NOMO-1 (cell line): Measurements from ENCODE around the gene MAP3K12.
A peak's percentile ranks its signal among the peaks of the same experiment; 100 is the strongest.
"Not testable (repeated sequence)": the region's sequence is repeated elsewhere in the genome, so short reads cannot be mapped to it uniquely, and the experiment has no call there.

Experiments used
- DNase-seq, 2 experiments: peaks; one replicate each; lab custom pipeline; 2025; ENCODE audit not compliant: unreplicated experiment in 2 of 2; lab: John Stamatoyannopoulos, UW

Gene MAP3K12

GRCh38 chr12:53499266-53500141 is at the start of gene MAP3K12:
Gene MAP3K12 (minus strand): TSS chr12:53499458. CDS start chr12:53487391, 12,067 bp downstream.
- DNase-seq = peak; percentile 12 to 33

GRCh38 chr12:53548354-53548753 is 49.1 kb upstream of the MAP3K12 start:
- not testable (repeated sequence) for DNase-seq

DNA sequence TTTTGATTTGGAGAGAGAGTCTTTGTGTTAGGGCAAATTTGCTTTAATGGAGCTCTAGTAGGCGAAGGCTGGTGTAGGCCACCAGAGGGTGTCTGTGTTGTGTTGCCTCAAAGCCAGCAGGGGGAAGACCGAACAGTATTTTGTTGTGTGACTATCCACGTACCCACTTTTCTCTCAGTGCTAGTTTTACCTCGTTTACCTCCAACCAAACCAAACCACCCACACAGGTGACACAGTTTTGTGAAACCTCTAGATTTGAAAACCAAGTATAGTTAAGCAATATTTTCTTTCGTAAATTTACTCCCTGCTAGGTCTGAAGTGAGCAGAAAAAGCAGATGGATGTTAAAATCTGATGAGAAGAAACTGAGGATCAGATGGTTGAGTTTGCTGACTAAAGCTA is 44.3 kb upstream of the MAP3K12 start:
- peak; percentile 57 to 63 for DNase-seq

GRCh38 chr12:53539526-53539925 is 40.3 kb upstream of the MAP3K12 start:
- DNase-seq = no peak

DNA sequence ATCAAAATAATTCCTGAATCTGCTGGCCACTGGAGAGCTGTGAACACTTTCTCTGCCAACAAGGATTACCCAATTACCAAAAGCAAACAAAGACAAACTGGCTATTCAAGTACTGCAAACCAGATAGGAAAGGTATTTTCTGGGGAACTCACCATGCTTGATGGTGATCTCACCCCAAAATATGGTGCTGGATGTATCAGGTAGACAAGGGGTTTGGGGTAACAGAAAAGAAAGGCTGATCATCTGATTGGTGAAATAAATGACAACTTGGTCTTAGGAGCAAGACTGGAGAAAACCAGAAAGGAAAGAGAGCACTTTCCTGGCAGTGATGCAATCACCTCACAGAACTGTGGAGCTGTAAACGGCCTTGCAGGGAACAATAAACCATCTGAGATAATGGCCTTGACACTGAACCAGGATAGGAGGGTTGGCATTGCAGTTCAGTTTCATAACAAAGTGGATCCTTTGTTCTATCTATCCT is 39.0 kb upstream of the MAP3K12 start:
- no peak for DNase-seq

DNA sequence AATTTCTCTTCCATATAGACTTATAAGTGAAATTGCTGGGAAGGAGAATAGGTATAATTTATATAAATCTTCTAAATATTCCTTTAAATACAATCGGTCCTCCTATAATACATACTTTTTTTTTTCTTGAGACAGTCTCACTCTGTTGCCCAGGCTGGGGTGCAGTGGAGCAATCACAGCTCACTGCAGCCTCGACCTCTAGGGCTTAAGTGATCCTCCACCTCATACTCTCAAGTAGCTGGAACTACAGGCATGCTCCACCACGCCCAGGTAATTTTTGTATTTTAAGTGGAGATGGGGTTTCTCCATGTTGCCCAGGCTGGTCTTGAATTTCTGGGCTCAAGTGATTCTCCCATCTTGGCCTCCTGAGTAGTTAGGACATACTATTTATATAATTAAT is 37.7 kb upstream of the MAP3K12 start:
- DNase-seq = no peak

GRCh38 chr12:53533471-53533870 is 34.2 kb upstream of the MAP3K12 start:
- DNase-seq = no peak

DNA sequence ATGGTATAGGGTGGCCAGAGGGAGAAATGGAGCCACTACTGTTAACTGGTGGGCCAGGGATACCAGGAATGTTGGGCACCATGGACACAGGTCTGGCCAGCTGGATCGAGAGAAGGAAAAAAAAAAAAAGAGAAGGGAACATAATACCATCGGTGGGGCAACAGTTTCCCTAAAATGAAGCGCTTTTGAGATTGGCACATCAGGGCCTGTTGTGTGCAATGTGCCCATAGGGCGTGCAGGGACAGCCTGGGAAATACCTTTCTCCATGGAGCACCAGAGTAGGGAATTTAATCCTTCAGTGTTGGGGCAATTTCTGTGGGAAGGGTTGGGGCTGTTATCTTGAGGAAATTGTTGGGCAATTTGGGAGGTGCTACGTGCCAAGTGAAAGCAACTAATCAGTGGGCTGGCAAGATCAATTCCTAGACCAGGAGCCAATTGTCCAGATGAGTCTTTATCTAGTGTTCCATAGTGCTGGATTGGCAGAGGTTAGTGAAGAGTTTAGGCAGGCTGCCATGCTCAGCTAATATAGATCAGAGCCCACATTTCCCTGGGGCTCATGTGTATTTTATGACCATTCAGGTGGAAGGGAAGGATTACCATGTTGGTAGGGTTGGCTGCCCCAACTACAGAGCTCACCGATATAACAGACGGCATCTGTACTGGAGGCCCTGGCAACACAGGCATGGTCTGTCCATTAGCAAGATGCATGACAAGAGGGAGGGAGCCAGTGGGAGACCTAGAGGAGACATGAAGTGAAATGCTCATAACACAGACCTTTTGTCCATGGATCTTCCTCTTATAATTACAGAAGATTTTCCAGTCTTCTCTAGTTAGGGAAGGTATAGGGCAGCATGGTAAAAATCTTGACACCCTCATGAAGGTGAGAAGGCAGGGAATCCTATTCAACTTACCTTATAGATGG is 33.5 kb upstream of the MAP3K12 start:
- DNase-seq = no peak

GRCh38 chr12:53532021-53532420 is 32.8 kb upstream of the MAP3K12 start:
- DNase-seq = no peak

DNA sequence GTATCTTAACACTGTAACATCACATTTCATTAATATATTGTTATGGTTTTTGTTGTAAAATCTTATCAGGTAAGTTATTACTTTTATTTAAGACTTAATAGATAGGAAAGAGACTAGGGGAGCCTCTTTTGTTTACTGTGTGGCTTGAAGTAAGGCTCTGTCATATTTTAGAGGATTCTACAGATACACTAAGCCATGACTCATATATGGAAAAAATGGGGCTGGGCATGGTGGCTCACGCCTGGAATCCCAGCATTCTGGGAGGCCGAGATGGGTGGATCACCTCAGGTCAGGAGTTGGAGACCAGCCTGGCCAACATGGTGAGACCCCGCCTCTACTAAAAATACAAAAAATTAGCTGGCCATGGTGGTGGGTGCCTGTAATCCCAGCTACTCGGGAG is 31.7 kb upstream of the MAP3K12 start:
- no peak for DNase-seq

GRCh38 chr12:53530061-53530460 is 30.8 kb upstream of the MAP3K12 start:
- DNase-seq = no peak

DNA sequence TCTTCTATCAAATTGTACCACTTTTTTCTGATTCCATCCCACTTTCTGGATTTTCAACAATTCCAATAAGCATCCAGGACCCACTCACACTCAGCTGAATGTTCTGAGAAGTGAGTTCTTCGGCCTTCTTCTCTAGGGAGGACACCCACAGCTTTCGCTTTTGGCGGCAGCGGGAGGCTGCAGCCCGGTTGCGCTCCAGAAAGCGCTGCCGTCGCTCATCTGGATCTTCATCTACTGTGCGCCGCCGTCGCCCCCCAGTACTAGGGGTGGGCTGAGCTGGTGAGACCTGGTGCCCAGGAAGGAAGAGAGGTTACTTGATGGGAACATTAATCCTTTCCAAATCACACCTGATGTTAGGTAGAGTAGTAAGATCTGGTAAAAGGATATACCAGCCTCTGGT is 25.2 kb upstream of the MAP3K12 start:
- DNase-seq = no peak

- no peak for DNase-seq
Observed at GRCh38 chr12:53523131-53523530, 23.9 kb upstream of the MAP3K12 start.

- no peak for DNase-seq
Observed at GRCh38 chr12:53518381-53518780, 19.1 kb upstream of the MAP3K12 start.

GRCh38 chr12:53516758-53517455 is 17.6 kb upstream of the MAP3K12 start:
- no peak for DNase-seq

DNA sequence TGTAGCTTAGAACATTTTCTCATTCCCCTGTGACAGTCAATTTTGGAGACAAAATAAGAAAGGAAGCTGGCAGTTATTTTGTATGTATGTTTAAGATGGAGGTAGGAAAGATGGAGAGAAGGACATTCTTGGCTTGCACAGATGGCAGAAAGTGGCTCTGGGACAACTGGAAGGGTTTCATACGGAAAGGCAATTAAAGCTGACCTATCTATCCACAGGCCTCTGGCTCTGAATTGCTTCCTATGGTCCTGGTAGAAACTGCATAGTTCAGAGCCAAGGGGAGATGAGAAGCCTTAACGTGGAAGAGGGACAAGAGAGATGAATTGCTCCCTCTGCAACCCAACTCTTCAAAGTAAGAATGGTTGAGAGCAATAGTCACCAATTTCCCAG is 16.0 kb upstream of the MAP3K12 start:
- no peak for DNase-seq

GRCh38 chr12:53514628-53515290 is 15.5 kb upstream of the MAP3K12 start:
- DNase-seq = no peak

- DNase-seq = no peak
Observed at GRCh38 chr12:53513712-53514410, 14.6 kb upstream of the MAP3K12 start.

GRCh38 chr12:53510181-53510812 is 11.0 kb upstream of the MAP3K12 start:
- no peak for DNase-seq
